ENCODE data around the gene DNAH11. TPM values are rescaled to one million over a fixed set of nuclear protein-coding genes. Genes with fewer than 3 reads are reported as not detected.

Gene DNAH11
- total RNA-seq, 6 experiments from 2014 or later = 0.17 to 5.5 (median 1.2) TPM

DNA sequence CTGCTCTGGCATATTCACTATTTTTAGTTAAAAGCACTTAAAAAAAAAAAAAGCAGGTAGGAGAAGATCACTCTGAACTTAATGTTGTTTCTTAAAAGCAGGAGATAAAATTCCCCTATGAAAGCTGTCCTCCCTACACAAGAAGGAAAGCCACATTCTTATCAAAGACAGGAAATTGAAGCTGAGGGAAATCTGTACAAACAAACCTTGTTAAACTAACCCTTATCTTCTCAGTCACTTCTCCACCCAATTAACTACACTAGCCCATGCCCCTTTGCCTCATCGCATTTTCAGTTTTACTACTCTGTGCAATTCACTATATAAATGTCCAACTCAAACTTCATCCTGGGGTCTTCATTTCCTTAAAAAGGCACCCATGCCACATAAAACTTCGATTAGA is 405.5 kb downstream of the DNAH11 start:
- no peak overlapping the region for H3K4me3 ChIP-seq
- 31% methylated on average over 2 of the region's 2 CpGs for WGBS (ENCODE audit: insufficient coverage, low coverage, low lambda C conversion rate, missing lambda C conversion rate)
- no peak for ATAC-seq
- no peak overlapping the region for H3K27ac ChIP-seq
- no peaks in the 10 kb centered on the region for H3K27me3 ChIP-seq
- no peaks in the 10 kb centered on the region for H3K36me3 ChIP-seq
- TF ChIP-seq POLR2A (IDR thresholded peaks at IDR 0.05) (no peak), CTCF (IDR thresholded peaks at IDR 0.05) (no peak)
- H3K9me3 ChIP-seq = no peaks in the 10 kb centered on the region
- no peak for DNase-seq
- H3K4me1 ChIP-seq = peaks cover 0 to 13% (median 6%) of the 10 kb centered on the region in 4 donors
- intact Hi-C loops (cut with DNase I) = no loop called here

DNA sequence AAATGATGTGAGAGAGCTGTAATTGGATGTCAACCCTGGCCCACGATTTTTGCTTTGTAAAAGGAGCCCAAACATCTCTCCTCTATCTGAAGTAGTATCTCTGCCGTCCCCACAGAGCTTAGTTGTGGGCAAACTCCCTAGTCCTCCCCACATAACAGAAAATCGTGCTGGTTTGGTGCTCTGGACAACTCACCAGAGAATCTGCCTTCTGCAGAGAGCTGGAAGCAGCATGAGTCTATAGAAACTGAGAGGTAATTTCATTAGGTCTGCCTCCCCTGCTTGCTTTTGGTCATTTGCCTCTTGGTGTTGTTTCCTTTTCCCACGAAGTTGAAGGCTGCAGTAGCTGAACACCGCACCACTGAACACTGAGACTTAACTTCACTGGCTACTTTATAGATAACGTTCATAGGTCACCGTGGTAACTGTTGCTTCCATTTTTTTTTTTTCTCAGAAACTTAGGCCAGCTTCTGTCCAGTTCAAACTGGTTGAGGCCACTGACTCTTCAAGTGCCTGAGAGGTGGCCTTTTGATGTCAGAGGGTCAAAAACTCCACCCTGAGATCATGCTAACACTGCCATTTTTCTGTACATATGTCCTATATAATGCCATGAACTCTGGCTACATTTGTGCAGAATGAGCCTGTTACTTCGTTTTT is 406.2 kb downstream of the DNAH11 start:
- intact Hi-C loops (cut with DNase I) = no loop called here
- Histone ChIP-seq H3K27ac (no peak overlapping the region), H3K9me3 (no peaks in the 10 kb centered on the region), H3K4me1 (peaks cover 0 to 13% (median 6%) of the 10 kb centered on the region in 4 donors), H3K27me3 (no peaks in the 10 kb centered on the region), H3K4me3 (no peak overlapping the region), H3K36me3 (no peaks in the 10 kb centered on the region)
- ATAC-seq (no peak), DNase-seq (no peak)
- 44% methylated on average over 7 of the region's 8 CpGs for WGBS (ENCODE audit: insufficient coverage, low coverage, low lambda C conversion rate, missing lambda C conversion rate)
- no peak for TF ChIP-seq CTCF (IDR thresholded peaks at IDR 0.05)
- no peak for TF ChIP-seq POLR2A (IDR thresholded peaks at IDR 0.05)

Other genes with a start within 250 kb of the DNAH11 start
- gene SP4, start 115.0 kb upstream of the DNAH11 start, total RNA-seq = 1 to 10 TPM; 1.2 to 3.2 (median 2.3) TPM